GM21447 (cell line): ENCODE measurements around the gene CASKIN1.
"Not testable (repeated sequence)": the region's sequence is repeated elsewhere in the genome, so short reads cannot be mapped to it uniquely, and the experiment has no call there.

Source experiments
- ATAC-seq: cut with Tn5 transposase; IDR thresholded peaks from one replicate; pipeline ENCODE4 v1.9.1; 2021; ENCODE audit not compliant: unreplicated experiment

The CASKIN1 gene

GRCh38 chr16:2211923-2212347, 15.5 kb upstream of the CASKIN1 start:
- no peak for ATAC-seq

DNA sequence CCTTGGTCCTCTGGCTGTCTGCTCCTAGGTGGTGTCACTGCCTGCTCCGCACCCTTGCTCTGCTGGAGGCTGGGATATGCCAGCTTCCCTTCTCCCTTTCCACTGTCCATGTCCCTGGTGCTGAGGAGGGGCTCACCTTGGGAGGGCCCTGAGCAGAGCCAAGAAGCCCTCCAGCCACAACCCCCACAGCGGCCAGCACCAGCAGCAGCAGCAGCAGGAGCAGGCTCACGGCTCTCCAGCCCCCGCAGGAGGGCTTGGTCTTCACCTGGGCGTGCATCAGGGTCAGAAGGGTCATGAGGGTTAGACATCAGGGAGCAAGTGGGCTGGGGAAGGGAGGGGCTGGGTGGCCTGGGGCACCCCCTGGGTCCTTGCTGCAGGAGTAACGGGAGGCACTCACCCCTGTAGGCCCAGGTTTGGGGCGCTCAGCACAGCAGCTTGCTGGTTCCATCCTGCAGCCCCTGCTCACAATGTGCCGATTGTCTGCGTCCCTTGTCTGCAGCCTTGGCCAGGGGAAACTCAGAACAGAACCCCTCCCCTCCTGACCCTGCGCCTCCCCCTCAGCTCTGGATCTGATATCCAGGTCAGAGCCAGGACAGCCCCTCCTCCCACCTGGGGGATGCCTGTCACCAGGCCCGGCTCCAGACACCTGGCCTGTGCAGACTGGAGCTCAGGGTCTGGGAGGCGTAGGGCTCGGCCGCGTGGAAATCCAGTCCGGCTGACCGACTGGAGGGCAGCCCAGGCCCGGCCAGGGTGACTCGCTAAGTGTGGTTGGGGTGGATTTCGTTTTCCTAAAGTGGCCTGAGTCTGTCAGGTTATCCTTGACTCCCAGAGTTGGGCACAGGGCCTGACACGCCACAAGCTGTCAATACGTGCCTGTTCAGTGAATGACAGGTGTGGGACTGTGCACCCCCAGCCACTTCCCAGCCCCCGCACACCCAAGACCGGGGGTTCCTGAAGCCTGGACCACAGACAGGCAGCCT, 14.3 kb upstream of the CASKIN1 start, which contains the start of gene BRICD5:
Gene BRICD5, minus strand, starts transcription at position 478 of the 980 bp plus-strand sequence. Its CDS starts 30 bp downstream, at position 448.
- no peak for ATAC-seq

DNA sequence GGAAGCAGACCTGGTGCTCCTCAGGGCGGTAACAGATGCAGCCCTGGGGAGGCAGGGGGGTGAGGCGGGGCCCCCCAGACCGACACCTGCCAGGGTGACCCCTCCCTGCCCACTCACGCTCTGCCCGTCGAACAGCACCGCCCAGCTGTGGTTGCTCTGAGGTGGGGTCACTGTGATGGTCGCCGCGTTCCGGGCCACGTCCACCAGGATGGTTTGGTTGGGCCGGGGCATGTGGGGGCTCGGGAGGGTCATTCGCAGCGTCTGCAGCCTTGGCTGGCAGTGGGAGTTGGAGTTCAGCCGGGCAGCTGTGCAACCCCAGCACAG, 13.6 kb upstream of the CASKIN1 start:
- no peak for ATAC-seq

DNA sequence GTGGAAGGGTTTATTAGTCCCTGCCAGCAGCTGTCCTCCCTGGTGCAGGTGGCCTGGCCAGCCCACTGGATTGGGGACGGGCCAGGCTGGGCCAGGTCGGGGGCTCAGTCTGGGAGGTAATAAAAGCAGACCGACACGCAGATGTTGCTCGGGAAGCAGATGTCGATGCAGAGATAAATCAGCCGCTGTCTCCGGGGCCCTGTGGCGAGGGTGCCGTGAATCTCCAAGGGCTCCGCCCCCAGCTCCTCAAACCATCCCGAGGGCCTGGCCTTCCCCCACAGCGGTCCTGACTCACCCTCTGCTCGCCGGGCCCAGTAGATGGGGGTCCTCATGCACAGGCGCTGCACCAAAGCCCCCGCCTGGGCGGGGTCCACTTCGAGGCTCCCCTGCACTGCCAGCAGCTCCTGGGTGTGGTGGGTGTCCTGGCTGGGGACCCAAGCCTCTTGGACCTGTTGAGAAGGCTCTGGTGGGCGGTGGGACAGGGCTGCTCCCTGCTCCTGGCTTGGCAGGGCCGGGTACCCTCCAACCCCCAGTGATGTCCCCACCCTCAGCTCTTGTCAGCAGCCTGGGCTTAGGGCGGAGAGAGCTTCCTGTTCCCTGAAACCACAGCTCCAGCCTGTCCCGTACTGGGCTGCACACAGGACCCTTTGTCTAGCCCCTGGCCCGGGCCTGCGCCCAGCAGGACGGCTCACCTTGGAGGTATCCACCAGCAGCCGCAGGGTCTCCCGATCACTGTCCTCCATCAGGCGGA, 13.0 kb upstream of the CASKIN1 start:
- ATAC-seq, result no peak

GRCh38 chr16:2208772-2209171, 12.4 kb upstream of the CASKIN1 start:
- ATAC-seq, result no peak

DNA sequence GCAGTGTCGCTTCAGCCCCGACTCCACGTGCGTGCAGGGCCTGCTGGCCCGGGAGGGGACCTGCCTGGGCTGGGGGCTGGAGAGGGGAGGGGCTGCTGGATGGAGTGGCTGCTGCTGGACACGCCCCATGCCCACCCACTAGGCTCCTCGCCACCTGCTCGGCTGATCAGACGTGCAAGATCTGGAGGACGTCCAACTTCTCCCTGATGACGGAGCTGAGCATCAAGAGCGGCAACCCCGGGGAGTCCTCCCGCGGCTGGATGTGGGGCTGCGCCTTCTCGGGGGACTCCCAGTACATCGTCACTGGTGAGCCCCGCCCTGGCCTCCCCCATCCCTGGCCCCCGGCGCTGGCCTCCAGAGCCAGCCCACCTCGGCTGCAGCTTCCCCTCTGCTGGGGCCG, 11.9 kb upstream of the CASKIN1 start:
- no peak for ATAC-seq

DNA sequence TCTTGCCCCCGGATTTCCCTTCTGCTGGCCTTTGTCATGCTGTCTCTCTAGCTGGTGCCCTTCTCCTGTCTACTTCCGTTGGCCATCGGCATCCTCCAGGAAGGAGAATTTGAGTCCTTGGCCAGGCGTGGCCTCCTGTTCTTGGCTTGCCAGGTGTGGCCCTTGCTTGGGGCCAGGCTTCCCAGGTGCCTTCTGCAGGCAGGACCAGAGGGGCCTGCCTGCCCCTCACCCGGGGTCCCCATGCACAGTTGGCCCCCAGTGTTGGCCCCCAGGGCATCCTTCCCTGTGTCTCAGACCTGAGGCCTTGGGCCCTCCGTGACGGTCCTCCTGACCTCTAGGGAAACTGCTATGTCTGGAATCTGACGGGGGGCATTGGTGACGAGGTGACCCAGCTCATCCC, 11.5 kb upstream of the CASKIN1 start:
- ATAC-seq, result no peak

GRCh38 chr16:2206780-2207433, 10.5 kb upstream of the CASKIN1 start:
- no peak for ATAC-seq

DNA sequence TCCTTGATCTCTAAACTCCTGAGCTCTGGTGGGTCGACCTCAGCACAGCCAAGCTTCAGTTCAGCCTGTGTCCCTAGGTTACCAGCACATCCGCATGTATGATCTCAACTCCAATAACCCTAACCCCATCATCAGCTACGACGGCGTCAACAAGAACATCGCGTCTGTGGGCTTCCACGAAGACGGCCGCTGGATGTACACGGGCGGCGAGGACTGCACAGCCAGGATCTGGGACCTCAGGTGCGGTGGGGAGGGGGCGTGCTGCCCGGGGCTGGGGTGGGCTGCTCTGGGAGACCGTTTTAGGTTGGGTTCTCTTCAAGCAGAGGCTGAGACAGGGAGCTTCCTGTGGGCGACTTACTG, 10.0 kb upstream of the CASKIN1 start:
- ATAC-seq, result no peak

GRCh38 chr16:2205967-2206313, 9.5 kb upstream of the CASKIN1 start:
- ATAC-seq, result peak; percentile 11

GRCh38 chr16:2205104-2205966, 8.9 kb upstream of the CASKIN1 start, which contains the start of gene MLST8:
MLST8 (plus strand) TSS chr16:2205454; CDS start chr16:2206086, 632 bp downstream.
- peak; percentile 65 for ATAC-seq

DNA sequence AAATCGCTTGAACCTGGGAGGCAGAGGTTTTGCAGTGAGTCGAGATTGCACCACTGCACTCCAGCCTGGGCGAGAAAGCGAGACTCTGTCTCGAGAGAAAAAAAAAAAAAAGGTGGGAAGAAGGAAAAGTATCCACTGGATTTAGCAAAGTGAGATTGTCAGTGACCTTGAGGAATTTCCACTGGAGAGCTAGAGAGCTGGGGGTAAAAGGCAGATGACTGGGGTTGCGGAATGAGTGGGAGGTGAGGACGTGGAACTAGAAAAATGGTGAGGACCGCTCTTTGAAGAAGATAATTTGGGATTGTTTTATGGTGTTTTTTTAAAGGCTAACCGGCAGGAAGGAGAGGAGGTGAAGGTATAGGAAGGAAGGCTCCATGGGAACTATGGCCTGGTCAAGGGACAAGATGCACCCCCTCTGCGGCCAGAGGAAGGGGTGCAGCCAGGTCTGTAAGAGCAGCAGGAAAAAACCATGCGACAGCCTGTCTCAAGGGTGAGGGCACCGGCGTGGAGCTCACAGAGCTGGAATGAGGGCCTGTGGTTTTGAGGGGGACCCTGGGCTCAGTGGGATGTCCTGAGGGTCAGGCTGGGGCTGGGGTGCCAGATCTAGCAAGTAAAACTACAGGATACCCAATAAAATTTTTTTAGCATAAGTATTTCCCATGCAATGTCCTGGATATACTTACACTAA, 8.2 kb upstream of the CASKIN1 start:
- no peak for ATAC-seq

DNA sequence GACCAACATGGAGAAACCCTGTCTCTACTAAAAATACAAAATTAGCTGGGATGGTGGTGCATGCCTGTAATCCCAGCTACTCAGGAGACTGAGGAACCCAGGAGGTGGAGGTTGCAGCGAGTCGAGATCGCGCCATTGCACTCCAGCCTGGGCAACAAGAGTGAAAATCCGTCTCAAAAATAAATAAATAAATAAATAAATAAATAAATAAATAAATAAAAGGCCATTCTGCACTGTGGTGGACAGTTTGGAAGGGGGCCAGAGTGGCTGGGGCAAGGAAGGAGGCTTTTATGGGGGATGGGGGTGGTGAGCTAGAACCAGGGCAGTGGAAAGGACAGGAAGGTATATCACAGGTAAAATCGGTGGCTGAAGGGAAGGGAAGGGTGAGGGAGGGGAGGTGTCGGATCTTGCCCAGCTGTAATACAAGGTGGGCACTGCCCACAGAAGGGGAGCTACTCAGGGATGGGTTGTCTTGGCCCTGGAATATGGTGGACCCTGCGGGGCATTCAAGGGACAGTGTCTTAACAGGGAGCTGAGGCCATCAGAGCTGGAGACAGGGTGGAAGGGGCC, 6.8 kb upstream of the CASKIN1 start:
- ATAC-seq, result not testable (repeated sequence)

DNA sequence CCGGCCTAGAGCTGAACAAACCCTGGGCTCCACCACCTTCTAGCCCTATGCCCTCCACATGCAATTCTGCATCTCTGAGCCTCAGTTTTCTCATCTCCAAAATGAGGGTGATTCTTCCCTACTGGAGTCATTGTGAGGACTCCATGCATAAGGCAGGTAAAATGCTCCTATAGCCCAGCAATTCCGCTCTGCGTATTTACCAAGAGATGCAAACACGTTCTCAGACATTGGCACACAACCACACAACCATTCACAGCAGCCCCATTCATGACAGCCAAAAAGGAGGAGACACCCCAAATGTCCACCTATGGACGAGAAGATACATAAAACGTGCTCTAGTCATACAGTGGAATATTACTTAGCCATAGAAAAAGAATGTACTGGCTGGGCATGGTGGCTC, 3.9 kb upstream of the CASKIN1 start:
- no peak for ATAC-seq

- ATAC-seq, result no peak
These were observed 3.3 kb upstream of the CASKIN1 start for GRCh38 chr16:2199621-2200139.

GRCh38 chr16:2199095-2199494, 2.7 kb upstream of the CASKIN1 start:
- no peak for ATAC-seq

GRCh38 chr16:2198283-2198682, 1.9 kb upstream of the CASKIN1 start:
- ATAC-seq, result no peak

DNA sequence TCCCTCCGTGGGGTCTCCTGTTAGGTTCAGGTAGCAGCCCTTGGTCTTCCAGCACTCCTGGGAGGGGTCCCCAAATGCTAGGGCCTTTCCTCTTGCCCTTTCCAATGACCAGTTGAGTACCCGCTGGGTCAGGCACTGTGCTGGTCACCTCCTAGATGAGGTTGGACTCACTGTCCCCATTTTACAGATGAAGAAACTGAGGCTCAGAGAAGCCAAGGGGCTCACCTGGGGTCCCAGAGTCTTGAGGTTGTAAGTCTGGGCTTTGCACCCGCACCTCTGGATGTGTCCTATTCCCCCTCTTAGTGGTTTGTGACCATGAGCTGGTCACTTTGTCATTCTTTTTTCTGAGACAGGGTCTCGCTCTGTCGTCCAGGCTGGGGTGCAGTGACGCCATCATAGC, 1.4 kb upstream of the CASKIN1 start:
- ATAC-seq, result no peak

DNA sequence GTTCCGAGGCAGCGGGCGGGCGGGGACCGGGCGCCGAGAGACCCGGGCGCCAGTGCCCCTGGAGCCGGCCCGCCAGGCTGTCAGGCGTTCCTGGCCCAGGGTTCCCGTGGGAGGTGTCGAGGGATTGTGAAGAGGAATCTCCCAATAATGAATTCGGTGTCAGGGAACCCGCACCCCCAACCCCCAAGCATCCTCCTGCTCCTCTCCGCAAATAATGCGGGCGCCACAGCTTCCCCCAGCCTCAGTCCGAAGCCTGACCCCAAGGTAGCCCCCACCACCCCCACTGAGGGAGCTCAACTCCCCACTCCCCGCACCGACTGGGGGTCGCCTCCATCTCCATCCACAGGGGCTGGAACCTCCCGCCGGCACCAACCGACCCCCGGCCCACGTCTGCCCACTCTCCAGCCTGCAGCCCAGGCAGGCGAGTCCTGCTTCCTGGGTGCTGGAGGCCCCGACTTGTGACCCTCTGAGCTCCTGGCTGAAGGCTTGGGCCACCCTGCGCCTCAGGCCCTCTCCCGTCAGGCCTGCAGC, 641 bp upstream of the CASKIN1 start:
- ATAC-seq, result no peak
